ENCODE measurements around the gene ZC3H4. TPM values are rescaled to one million over a fixed set of nuclear protein-coding genes. Genes with fewer than 3 reads are reported as not detected.

ZC3H4 gene
- total and polyA plus RNA-seq, 9 donors = 10.7 to 58.2 (median 45.5) TPM

DNA sequence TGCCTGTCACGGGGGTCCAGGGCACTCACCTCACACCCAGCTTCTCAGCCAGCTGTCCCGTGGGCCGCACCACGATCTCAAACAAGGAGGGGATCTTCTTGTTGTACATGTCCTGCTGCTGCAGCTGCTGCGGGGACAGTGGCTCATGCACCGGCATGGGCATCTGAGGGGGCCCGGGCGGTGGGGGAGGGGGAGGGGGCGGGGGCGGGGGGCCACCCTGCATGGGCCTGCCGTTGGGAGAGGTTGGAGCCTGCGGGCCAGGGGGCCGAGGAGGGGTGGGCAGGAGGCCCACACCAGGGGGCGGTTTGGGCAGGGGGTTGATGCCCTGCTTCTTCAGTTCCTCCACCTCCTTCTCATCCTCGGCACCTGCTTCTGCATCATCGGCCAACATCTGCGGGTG is 41.3 kb downstream of the ZC3H4 start:
- no peaks in the 10 kb centered on the region for H3K36me3 ChIP-seq
- intact Hi-C loops (cut with DNase I) = no loop called here
- WGBS, 3 donors = 78 to 86% (median 82%) methylated on average over 15 to 17 of the region's 17 CpGs
- no peaks in the 10 kb centered on the region for H3K4me1 ChIP-seq (ENCODE audit: insufficient read depth)
- no peak overlapping the region for H3K27ac ChIP-seq
- no peak overlapping the region for H3K4me3 ChIP-seq
- TF ChIP-seq EP300 (IDR thresholded peaks at IDR 0.05) (no peak), POLR2A (IDR thresholded peaks at IDR 0.05) (no peak)
- TF ChIP-seq, protein P1, sequence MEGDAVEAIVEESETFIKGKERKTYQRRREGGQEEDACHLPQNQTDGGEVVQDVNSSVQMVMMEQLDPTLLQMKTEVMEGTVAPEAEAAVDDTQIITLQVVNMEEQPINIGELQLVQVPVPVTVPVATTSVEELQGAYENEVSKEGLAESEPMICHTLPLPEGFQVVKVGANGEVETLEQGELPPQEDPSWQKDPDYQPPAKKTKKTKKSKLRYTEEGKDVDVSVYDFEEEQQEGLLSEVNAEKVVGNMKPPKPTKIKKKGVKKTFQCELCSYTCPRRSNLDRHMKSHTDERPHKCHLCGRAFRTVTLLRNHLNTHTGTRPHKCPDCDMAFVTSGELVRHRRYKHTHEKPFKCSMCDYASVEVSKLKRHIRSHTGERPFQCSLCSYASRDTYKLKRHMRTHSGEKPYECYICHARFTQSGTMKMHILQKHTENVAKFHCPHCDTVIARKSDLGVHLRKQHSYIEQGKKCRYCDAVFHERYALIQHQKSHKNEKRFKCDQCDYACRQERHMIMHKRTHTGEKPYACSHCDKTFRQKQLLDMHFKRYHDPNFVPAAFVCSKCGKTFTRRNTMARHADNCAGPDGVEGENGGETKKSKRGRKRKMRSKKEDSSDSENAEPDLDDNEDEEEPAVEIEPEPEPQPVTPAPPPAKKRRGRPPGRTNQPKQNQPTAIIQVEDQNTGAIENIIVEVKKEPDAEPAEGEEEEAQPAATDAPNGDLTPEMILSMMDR (IDR thresholded peaks at IDR 0.05) = no peak
- no peaks in the 10 kb centered on the region for H3K27me3 ChIP-seq
- DNase-seq = no peak
- H3K9me3 ChIP-seq = no peaks in the 10 kb centered on the region

DNA sequence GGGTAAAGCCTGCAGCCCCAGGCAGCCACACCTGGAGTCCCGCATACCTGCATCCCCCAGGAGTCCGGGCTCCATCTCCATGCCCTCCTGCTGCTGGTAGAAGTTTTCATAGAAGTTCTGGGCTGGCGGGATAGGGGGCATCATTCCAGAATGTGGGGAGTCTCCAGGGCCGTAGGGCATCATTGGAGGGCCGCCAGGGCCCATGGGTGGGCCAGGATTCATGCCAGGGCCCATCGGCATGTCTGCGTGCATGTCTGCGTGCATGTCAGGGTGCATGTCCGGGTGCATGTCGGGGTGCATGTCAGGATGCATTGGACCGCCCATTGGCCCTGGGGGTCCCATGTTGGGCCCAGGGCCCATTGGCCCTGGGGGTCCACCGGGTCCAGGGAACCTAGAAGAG is 41.8 kb downstream of the ZC3H4 start:
- H3K9me3 ChIP-seq = no peaks in the 10 kb centered on the region
- intact Hi-C loops (cut with DNase I) = no loop called here
- TF ChIP-seq, protein P1 (IDR thresholded peaks at IDR 0.05) = no peak
- TF ChIP-seq EP300 (IDR thresholded peaks at IDR 0.05) (no peak), POLR2A (IDR thresholded peaks at IDR 0.05) (no peak)
- no peak overlapping the region for H3K4me3 ChIP-seq
- no peaks in the 10 kb centered on the region for H3K4me1 ChIP-seq (ENCODE audit: insufficient read depth)
- DNase-seq = no peak
- H3K27ac ChIP-seq = no peak overlapping the region
- WGBS, 3 donors = 79 to 88% (median 86%) methylated on average over 10 to 12 of the region's 12 CpGs
- no peaks in the 10 kb centered on the region for H3K36me3 ChIP-seq
- H3K27me3 ChIP-seq = no peaks in the 10 kb centered on the region

DNA sequence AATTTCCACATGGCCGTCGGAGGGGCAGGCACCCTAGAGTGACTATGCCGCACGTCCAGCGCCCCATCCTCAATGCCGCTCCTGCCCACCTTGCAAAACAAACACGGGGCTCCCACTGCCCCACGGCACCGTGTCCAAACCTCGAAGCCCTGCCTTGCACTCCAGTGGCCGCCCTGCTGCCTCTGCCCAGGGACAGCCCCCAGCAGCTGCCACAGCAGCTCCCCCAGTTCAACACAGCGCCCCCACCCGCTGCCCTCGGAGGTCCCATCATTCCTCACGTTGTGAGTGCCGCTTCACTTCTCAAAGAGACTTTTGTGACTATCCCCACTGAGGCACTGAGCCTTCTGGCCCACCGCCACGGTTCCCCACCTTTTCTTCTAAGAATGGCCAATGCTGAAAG is 42.8 kb downstream of the ZC3H4 start:
- Histone ChIP-seq H3K36me3 (no peaks in the 10 kb centered on the region), H3K4me1 (ENCODE audit: insufficient read depth) (no peaks in the 10 kb centered on the region), H3K4me3 (no peak overlapping the region), H3K27ac (no peak overlapping the region), H3K9me3 (no peaks in the 10 kb centered on the region), H3K27me3 (no peaks in the 10 kb centered on the region)
- intact Hi-C loops (cut with DNase I) = no loop called here
- TF ChIP-seq, protein P1 (IDR thresholded peaks at IDR 0.05) = no peak
- no peak for TF ChIP-seq POLR2A (IDR thresholded peaks at IDR 0.05)
- TF ChIP-seq EP300 (IDR thresholded peaks at IDR 0.05) = no peak
- DNase-seq = no peak
- 88 to 90% (median 89%) methylated on average over 18 of the region's 18 CpGs for WGBS, 3 donors

DNA sequence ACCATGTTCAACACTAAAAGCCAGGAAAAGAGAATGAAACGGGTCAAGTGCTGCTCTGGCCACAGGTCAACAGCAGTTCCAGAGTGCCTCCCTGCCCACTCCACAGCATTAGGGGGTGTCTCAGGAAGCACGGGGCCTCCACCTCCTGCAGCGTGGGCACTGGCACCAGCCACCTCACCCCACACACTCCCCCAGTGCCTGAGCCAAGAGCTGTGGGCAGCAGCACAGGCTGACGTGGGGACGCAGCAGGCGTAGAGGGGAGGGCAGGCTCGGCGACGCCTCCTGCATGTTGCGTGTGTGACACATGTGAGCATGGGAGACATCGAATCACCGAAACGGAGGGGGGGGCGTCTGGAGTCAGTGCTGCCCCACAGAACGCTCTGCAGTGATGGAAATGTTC is 43.8 kb downstream of the ZC3H4 start:
- H3K27me3 ChIP-seq = no peaks in the 10 kb centered on the region
- intact Hi-C loops (cut with DNase I) = no loop called here
- H3K9me3 ChIP-seq = no peaks in the 10 kb centered on the region
- H3K36me3 ChIP-seq = no peaks in the 10 kb centered on the region
- DNase-seq = no peak
- WGBS, 3 donors = 74 to 83% (median 78%) methylated on average over 15 of the region's 15 CpGs
- H3K4me1 ChIP-seq (ENCODE audit: insufficient read depth) = no peaks in the 10 kb centered on the region
- TF ChIP-seq, protein P1 (IDR thresholded peaks at IDR 0.05) = no peak
- TF ChIP-seq EP300 (IDR thresholded peaks at IDR 0.05) = no peak
- no peak for TF ChIP-seq POLR2A (IDR thresholded peaks at IDR 0.05)
- H3K4me3 ChIP-seq = no peak overlapping the region
- H3K27ac ChIP-seq = no peak overlapping the region
